ENCODE measurements around the gene LYPLA2.
"Not testable (repeated sequence)": the region's sequence is repeated elsewhere in the genome, so short reads cannot be mapped to it uniquely, and the experiment has no call there.

The LYPLA2 gene

DNA sequence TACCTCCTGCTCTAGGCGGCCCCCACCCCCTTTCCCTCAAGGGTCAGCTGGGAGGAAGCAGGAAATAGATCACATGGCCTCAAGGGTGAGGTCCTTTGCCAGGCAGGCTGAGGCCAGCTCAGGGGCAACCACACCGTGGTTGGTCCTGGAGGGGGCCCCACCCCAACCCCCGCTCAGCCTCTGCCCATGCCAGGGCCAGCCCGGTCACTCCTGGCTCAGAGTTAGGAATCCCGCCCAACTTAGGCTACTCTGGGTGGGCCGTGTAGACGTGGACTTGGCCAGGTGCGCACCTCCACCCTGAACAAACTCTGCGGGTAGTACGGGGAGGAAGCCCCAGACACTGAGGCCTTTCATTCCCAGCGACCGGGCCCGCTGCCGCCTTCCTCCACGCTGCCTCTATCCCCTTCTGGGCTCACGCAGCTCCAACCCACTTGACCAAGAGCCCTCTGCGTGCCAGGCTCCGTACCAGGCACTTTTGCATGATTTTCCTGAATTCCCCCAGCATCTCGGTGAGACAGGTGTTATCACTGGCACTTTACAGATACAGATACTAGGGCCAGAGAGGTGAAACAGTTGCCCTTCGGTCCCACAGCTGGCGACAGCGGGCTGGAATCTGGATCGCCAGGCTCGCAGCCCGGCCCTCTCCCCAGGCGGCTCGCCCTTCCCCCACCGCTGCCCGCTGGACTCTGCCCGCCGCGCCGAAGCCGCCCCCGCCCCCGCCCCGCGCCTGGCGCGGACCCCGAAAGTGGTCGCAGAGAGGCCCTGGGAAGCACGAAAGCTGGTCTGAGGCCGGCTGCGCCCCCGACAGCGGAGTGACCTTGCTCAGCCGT lies 8.8 kb downstream of the LYPLA2 start:
- FAIRE-seq = peak; percentile 84
- TF ChIP-seq POLR2A (IDR thresholded peaks at IDR 0.05; ENCODE audit: low read depth, low read length) (peak; percentile 50; the same call in 1 of the 2 replicates), PAX5 (IDR thresholded peaks at IDR 0.05; ENCODE audit: insufficient read depth, low read length, severe bottlenecking) (no peak), TAF1 (IDR thresholded peaks at IDR 0.05; ENCODE audit: low read depth, low read length) (no peak), SPI1 (IDR thresholded peaks at IDR 0.05; ENCODE audit: low read depth, low read length) (no peak), POU2F2 (IDR thresholded peaks at IDR 0.05; ENCODE audit: low read depth, low read length) (no peak), POLR2AphosphoS5 (IDR thresholded peaks at IDR 0.05; ENCODE audit: low read depth, low read length) (no peak; the same call in 1 of the 2 replicates)
- DNase-seq (ENCODE audit: insufficient read length, low spot score) = peak; percentile 47

DNA sequence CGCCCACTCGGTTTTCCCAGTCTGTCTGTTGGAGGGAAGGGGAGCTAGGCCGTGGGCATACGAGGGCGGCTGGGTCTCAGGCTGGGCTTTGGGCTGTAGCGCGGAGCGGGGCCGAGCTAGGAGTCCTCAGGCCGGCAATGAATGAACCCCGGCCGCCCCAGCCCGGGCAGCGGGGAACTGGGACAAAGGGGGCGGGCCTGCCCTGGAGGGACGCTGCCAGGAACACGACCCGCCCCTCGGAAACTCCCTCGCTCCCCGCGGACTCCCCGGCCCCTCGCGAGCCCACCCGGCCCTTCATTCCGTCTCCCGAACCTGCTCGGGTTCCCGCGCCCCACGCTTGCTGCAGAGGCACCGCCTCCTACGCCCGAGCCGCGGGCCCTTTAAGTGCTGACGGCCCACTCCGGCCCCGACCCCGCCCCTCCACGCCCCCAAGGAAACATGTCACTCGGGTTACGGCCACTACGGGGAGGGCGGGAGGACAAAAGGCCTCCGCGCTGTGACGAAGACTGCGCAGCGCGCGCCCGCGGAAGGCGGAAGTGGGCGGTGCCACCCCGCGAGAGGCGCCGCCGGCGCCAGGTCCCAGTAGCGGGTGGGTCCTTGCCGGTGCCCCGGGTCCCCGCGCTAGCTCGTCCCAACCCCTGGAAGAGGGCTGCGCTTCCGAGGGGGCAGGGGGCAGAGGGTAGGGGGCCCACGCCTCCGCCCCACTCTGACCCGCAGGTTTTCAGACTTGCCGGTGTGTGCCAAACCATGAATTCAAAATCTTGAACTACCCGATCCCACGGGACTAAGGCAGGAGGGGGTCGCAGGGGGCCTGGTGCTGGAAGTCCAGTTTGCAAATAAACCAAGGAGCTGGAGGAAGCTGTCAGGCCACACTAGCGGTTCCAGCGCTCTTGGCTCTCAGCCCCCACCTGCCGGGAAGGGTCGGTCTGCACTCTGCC lies 9.7 kb downstream of the LYPLA2 start, which contains the start of gene GALE:
Gene GALE (minus strand): TSS at position 355 of the 938 bp plus-strand sequence. CDS start 1,747 bp downstream, outside the sequence.
- FAIRE-seq = peak; percentile 99
- TF ChIP-seq SPI1 (IDR thresholded peaks at IDR 0.05; ENCODE audit: low read depth, low read length) (peak; percentile 80), POLR2AphosphoS5 (IDR thresholded peaks at IDR 0.05; ENCODE audit: low read depth, low read length) (peak; percentile 71; the same call in 1 of the 2 replicates), POLR2A (IDR thresholded peaks at IDR 0.05; ENCODE audit: low read depth, low read length) (peak; percentile 79), TAF1 (IDR thresholded peaks at IDR 0.05; ENCODE audit: low read depth, low read length) (peak; percentile 70; the same call in 1 of the 2 replicates), PAX5 (IDR thresholded peaks at IDR 0.05; ENCODE audit: insufficient read depth, low read length, severe bottlenecking) (no peak), POU2F2 (IDR thresholded peaks at IDR 0.05; ENCODE audit: low read depth, low read length) (peak; percentile 63; the same call in 1 of the 2 replicates)
- DNase-seq (ENCODE audit: insufficient read length, low spot score) = peak; percentile 99

DNA sequence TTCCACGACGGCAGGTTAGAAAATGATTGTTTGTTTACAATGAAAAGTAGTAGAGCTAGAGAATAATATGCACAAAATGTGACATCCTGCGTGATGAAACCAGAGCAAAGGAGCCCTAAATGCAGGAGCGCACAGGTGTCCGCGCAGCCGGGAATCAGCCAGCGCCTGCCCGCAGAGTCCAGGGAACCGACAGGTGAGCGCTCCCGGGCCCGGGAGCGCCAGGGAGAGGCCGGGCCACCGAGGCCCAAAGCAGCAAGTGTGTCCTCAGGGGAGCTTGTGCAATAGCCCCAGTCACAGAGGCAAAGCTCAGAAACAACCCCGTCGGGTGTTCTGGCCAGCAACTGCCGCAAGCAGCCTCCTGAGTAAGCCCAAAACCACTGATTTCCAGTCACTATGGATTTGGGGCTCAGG lies 10.4 kb downstream of the LYPLA2 start:
- TF ChIP-seq POLR2AphosphoS5 (IDR thresholded peaks at IDR 0.05; ENCODE audit: low read depth, low read length) (no peak), POU2F2 (IDR thresholded peaks at IDR 0.05; ENCODE audit: low read depth, low read length) (no peak), SPI1 (IDR thresholded peaks at IDR 0.05; ENCODE audit: low read depth, low read length) (no peak), TAF1 (IDR thresholded peaks at IDR 0.05; ENCODE audit: low read depth, low read length) (no peak), PAX5 (IDR thresholded peaks at IDR 0.05; ENCODE audit: insufficient read depth, low read length, severe bottlenecking) (no peak), POLR2A (IDR thresholded peaks at IDR 0.05; ENCODE audit: low read depth, low read length) (no peak)
- peak; percentile 38 for FAIRE-seq
- no peak for DNase-seq (ENCODE audit: insufficient read length, low spot score)

DNA sequence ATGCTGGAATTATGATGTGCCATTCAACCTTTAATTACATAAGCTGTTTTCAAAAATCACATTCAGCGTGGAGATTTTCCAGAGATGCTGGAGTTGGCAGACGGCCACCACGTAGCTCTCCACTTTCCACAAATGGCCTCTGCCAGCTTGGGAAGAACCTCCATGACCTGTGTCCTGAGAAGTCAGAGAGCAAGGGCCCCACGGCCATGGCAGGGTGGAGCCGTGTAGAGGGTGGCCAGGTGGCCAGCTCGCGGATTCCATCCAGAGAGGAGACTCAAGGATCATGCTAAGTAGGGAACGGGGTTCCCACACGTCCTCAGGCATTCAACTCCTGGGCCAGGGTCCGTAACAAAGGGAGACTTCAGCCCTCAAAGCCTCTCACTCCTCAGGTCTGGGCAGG lies 10.9 kb downstream of the LYPLA2 start:
- no peak for DNase-seq (ENCODE audit: insufficient read length, low spot score)
- no peak for TF ChIP-seq POLR2A (IDR thresholded peaks at IDR 0.05; ENCODE audit: low read depth, low read length)
- no peak for TF ChIP-seq POU2F2 (IDR thresholded peaks at IDR 0.05; ENCODE audit: low read depth, low read length)
- no peak for TF ChIP-seq PAX5 (IDR thresholded peaks at IDR 0.05; ENCODE audit: insufficient read depth, low read length, severe bottlenecking)
- no peak for TF ChIP-seq POLR2AphosphoS5 (IDR thresholded peaks at IDR 0.05; ENCODE audit: low read depth, low read length)
- TF ChIP-seq SPI1 (IDR thresholded peaks at IDR 0.05; ENCODE audit: low read depth, low read length) = no peak
- TF ChIP-seq TAF1 (IDR thresholded peaks at IDR 0.05; ENCODE audit: low read depth, low read length) = no peak
- FAIRE-seq = no peak

DNA sequence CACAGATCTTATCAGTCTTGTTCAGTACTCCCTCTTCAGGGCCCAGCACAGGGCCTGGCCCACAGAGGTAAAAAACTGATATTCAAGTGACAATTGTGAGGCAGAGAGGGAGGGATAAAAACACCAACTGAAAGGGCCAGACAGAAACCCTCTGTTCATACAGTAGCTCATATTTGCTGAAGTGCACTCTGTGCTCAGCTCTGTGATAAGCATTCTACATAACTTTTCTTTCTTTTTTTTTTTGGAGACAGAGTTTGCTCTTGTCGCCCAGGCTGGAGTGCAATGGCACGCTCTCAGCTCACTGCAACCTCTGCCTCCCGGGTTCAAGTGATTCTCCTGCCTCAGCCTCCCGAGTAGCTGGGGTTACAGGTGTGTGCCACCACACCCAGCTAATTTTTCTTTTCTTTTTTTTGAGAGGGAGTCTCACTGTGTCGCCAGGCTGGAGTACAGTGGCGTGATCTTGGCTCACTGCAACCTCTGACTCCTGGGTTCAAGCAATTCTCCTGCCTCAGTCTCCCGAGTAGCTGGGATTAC lies 11.9 kb downstream of the LYPLA2 start:
- DNase-seq (ENCODE audit: insufficient read length, low spot score); FAIRE-seq: not testable (repeated sequence)

DNA sequence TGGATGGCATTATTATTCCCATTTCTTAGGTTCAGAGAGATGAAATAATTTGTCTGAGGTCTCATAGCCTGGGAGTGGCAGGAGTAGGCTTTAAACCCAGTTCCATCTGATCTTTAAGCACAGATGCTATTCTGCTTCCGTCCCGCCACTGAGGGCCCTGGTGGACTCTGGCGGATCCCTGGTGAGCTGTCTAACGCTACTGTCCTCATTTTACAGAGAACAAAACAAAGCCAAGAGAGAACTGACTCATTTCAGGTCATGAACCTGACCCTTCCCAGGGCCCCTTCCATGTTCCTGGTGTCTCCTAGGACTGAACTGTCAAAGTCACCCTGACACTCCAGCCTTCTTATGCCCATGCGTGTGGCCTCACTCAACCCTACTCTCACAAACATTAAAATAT lies 12.7 kb downstream of the LYPLA2 start:
- FAIRE-seq (no peak), DNase-seq (ENCODE audit: insufficient read length, low spot score) (no peak)
- TF ChIP-seq POLR2A (IDR thresholded peaks at IDR 0.05; ENCODE audit: low read depth, low read length) (no peak), SPI1 (IDR thresholded peaks at IDR 0.05; ENCODE audit: low read depth, low read length) (no peak), POLR2AphosphoS5 (IDR thresholded peaks at IDR 0.05; ENCODE audit: low read depth, low read length) (no peak), PAX5 (IDR thresholded peaks at IDR 0.05; ENCODE audit: insufficient read depth, low read length, severe bottlenecking) (no peak), TAF1 (IDR thresholded peaks at IDR 0.05; ENCODE audit: low read depth, low read length) (no peak), POU2F2 (IDR thresholded peaks at IDR 0.05; ENCODE audit: low read depth, low read length) (no peak)

DNA sequence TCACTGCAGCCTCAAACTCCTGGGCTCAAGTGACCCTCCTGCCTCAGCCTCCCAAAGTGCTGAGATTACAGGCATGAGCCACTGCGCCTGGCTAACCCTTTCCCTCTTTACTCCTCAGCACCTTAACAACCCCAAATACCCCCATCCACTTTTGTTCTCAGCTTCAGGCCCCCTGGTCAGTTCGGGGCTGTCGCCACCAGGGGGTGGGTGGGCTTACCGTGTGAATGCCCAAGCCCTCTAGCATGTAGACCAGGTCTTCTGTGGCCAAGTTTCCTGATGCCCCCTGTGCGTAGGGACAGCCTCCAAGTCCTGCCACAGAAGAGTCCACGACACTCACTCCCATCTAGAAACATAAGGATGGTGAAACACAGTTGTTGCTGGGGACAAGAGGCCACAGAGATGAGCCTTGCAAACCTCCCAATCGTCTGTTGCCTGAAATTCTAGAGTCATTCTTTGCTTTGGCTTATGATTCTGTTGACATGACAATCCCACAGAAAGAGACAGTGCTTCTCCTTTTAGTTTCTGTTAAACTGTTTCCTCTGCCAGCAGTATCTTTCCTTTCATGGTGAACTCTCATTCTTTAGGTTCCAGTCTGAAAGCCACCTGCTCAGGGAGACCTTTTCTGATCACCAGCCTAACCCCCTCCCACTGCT lies 13.4 kb downstream of the LYPLA2 start:
- no peak for FAIRE-seq

DNA sequence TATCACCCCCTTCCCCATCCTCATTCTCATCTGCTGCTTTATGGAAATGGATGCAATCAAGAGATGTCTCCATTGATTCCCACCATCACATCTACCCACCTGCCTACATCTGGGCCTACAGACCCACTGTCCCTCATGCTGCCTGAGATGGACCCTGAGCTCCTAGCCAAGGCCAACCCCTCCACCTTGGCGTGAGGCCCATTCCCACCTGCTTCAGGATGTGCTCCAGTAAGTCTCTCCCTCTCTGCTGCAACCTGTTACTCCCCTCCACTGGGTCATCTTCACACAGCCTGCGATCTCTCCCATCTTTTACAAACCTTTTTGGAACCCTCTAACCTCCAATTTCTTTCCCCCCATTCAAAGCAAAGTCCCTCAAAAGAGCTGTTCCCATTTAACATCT lies 14.1 kb downstream of the LYPLA2 start:
- TF ChIP-seq PAX5 (IDR thresholded peaks at IDR 0.05; ENCODE audit: insufficient read depth, low read length, severe bottlenecking) (no peak), POLR2AphosphoS5 (IDR thresholded peaks at IDR 0.05; ENCODE audit: low read depth, low read length) (no peak), SPI1 (IDR thresholded peaks at IDR 0.05; ENCODE audit: low read depth, low read length) (no peak), POLR2A (IDR thresholded peaks at IDR 0.05; ENCODE audit: low read depth, low read length) (no peak), POU2F2 (IDR thresholded peaks at IDR 0.05; ENCODE audit: low read depth, low read length) (no peak), TAF1 (IDR thresholded peaks at IDR 0.05; ENCODE audit: low read depth, low read length) (no peak)
- no peak for FAIRE-seq
- DNase-seq (ENCODE audit: insufficient read length, low spot score) = no peak

More for the DNA sequence above, 13.4 kb downstream of the LYPLA2 start:
- DNase-seq (ENCODE audit: insufficient read length, low spot score) = no peak
- TF ChIP-seq POLR2A (IDR thresholded peaks at IDR 0.05; ENCODE audit: low read depth, low read length) = no peak
- TF ChIP-seq POLR2AphosphoS5 (IDR thresholded peaks at IDR 0.05; ENCODE audit: low read depth, low read length) = no peak
- no peak for TF ChIP-seq PAX5 (IDR thresholded peaks at IDR 0.05; ENCODE audit: insufficient read depth, low read length, severe bottlenecking)
- no peak for TF ChIP-seq SPI1 (IDR thresholded peaks at IDR 0.05; ENCODE audit: low read depth, low read length)
- TF ChIP-seq POU2F2 (IDR thresholded peaks at IDR 0.05; ENCODE audit: low read depth, low read length) = no peak
- no peak for TF ChIP-seq TAF1 (IDR thresholded peaks at IDR 0.05; ENCODE audit: low read depth, low read length)
